PC-9 (cell line): ENCODE measurements around the gene PAK6.

Experiments used
- CTCF ChIP-seq: fragments of 200-600 bp; sonication (generic); conservative IDR thresholded peaks from 2 replicates; pipeline ENCODE4 v1.6.1; 2017; ENCODE audit warnings: mixed run types, antibody characterized with exemption, mild to moderate bottlenecking, moderate library complexity
- EZH2 ChIP-seq: fragments of 200-600 bp; sonication (generic); IDR thresholded peaks from 2 replicates; pipeline ENCODE4 v1.8.0; 2017; ENCODE audit warnings: antibody characterized with exemption, low read depth

DNA sequence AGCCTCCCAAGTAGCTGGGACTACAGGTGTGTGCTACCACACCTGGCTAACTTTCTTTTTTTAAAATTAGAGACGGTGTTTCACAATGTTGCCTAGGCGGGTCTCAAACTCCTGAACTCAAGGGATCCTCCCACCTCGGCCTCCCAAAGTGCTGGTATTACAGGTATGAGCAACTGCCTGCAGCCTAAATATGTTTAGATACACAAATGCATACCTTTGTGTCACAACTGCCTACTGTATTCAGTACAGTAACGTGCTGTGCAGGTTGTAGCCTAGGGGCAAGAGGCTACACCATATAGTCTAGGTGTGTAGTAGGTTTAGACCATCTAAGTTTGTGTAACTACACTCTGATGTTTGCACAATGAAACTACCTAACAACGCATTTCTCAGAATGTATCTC is 9.5 kb upstream of the PAK6 start:
- TF ChIP-seq CTCF: no peak
- TF ChIP-seq EZH2: no peak
